AG08396 (cell line): ENCODE measurements around the gene ZNF488.

ENCODE experiments used
- DNase-seq: peaks from one replicate; pipeline ENCODE4 v3.0.0; 2012; ENCODE audit warnings: low spot score, mixed read lengths

ZNF488 gene

GRCh38 chr10:47349516-47349915 is 34.6 kb downstream of the ZNF488 start:
- DNase-seq: no peak

GRCh38 chr10:47348661-47349470 is 35.2 kb downstream of the ZNF488 start:
- no peak for DNase-seq

GRCh38 chr10:47348138-47348651 is 35.9 kb downstream of the ZNF488 start, which contains the start of gene RBP3:
TSS of gene RBP3 (plus strand) at chr10:47348363. CDS start at chr10:47348485, 122 bp downstream.
- DNase-seq: no peak

GRCh38 chr10:47347303-47347675 is 36.8 kb downstream of the ZNF488 start:
- no peak for DNase-seq

GRCh38 chr10:47346581-47347302 is 37.4 kb downstream of the ZNF488 start:
- no peak for DNase-seq

- no peak for DNase-seq
Observed at GRCh38 chr10:47344996-47345870, 38.9 kb downstream of the ZNF488 start.

- peak; percentile 88 for DNase-seq
Observed at GRCh38 chr10:47340608-47341170, 43.4 kb downstream of the ZNF488 start.

GRCh38 chr10:47339759-47340607 is 44.1 kb downstream of the ZNF488 start:
- no peak for DNase-seq

GRCh38 chr10:47339186-47339735 is 44.8 kb downstream of the ZNF488 start:
- no peak for DNase-seq

- no peak for DNase-seq
Observed at GRCh38 chr10:47337310-47337709, 46.8 kb downstream of the ZNF488 start.

GRCh38 chr10:47336387-47337134 is 47.5 kb downstream of the ZNF488 start:
- peak; percentile 62 for DNase-seq

- no peak for DNase-seq
Observed at GRCh38 chr10:47335906-47336305, 48.2 kb downstream of the ZNF488 start.

- no peak for DNase-seq
Observed at GRCh38 chr10:47334466-47335295, 49.4 kb downstream of the ZNF488 start.

GRCh38 chr10:47333532-47333931 is 50.6 kb downstream of the ZNF488 start:
- DNase-seq: no peak

GRCh38 chr10:47332946-47333345 is 51.1 kb downstream of the ZNF488 start:
- no peak for DNase-seq

- DNase-seq: no peak
Observed at GRCh38 chr10:47332371-47332770, 51.7 kb downstream of the ZNF488 start.

GRCh38 chr10:47331954-47332353 is 52.1 kb downstream of the ZNF488 start:
- no peak for DNase-seq

- DNase-seq: no peak
Observed at GRCh38 chr10:47331491-47331890, 52.6 kb downstream of the ZNF488 start.

GRCh38 chr10:47330804-47331203 is 53.3 kb downstream of the ZNF488 start:
- DNase-seq: no peak
